K562 (cell line): ENCODE measurements around the gene TAF11L13.

Experiments
- ZEB2 ChIP-seq: fragments of 450-650 bp; IDR thresholded peaks from 2 replicates; pipeline ENCODE4 v1.6.1; 2016
- TF ChIP-seq, protein P1 (sequence below): fragments of 200-800 bp; sonication (Bioruptor generic); IDR thresholded peaks from 2 replicates; pipeline ENCODE4 v1.6.1; 2017; ENCODE audit warnings: missing genetic modification characterization, missing compliant biosample characterization

DNA sequence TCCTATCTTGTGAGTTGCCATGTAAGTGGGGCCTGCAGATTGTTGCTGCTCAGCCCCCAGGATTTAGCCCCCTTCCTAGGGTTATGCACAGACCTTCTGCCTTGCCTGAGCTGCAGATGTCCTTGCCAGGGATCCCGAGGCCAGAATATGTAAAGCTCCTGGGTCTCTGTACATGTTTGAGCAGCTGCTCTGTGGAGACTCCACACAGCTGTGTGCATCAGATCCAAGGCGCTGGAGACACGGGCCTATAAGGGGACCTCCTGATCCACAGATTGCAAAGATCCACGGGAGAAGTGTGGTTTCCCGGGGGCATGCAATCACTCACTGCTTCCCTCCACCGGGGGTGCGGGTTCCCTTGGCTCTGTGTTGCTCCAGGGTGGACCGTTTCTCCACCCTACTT is 31.3 kb downstream of the TAF11L13 start:
- no peak for TF ChIP-seq ZEB2
- TF ChIP-seq, protein P1, sequence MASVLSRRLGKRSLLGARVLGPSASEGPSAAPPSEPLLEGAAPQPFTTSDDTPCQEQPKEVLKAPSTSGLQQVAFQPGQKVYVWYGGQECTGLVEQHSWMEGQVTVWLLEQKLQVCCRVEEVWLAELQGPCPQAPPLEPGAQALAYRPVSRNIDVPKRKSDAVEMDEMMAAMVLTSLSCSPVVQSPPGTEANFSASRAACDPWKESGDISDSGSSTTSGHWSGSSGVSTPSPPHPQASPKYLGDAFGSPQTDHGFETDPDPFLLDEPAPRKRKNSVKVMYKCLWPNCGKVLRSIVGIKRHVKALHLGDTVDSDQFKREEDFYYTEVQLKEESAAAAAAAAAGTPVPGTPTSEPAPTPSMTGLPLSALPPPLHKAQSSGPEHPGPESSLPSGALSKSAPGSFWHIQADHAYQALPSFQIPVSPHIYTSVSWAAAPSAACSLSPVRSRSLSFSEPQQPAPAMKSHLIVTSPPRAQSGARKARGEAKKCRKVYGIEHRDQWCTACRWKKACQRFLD (CRISPR knock-in tag) = no peak
